H1 (cell line): ENCODE measurements around the gene CBX4. TPM values are rescaled to one million over a fixed set of nuclear protein-coding genes. Genes with fewer than 3 reads are reported as not detected.

Experiments
- CTCF ChIA-PET: fragments of 300-600 bp; sonication (Branson Sonifier 250); formaldehyde crosslinking; loops from one replicate; lab custom pipeline; 2021; ENCODE audit not compliant: partially characterized antibody; lab: Charles Lee
- POLR2A ChIA-PET: fragments of 300-600 bp; sonication (Branson Sonifier 250); formaldehyde crosslinking; loops from one replicate; lab custom pipeline; 2021; ENCODE audit warnings: inconsistent platforms; ENCODE audit not compliant: partially characterized antibody; lab: Charles Lee
- DNase-seq, 2 experiments: peaks; one replicate each; pipeline versions ENCODE4 v3.0.0 to v3.0.0-alpha.2; 2010 to 2022; ENCODE audit warnings: low spot score in 2 of 2, low read depth in 1 of 2, mixed read lengths in 1 of 2
- FAIRE-seq: peaks from 2 replicates; lab custom pipeline; 2011; peaks lifted over from hg19 to GRCh38; lab: Jason Lieb, UNC
- H2AFZ ChIP-seq: 2 replicates; pipeline ENCODE4 v1.8.1; 2012; ENCODE audit warnings: low read length, inconsistent platforms
- H2AK5ac ChIP-seq: 2 replicates; pipeline ENCODE4 v1.6.1; 2013; ENCODE audit warnings: low read depth, low read length
- H2BK120ac ChIP-seq: replicated peaks from 2 replicates; pipeline ENCODE3; 2013; ENCODE audit warnings: low read depth, low read length, inconsistent platforms
- H2BK12ac ChIP-seq: 2 replicates; pipeline ENCODE4 v1.6.1; 2013; ENCODE audit warnings: low read depth, low read length
- H2BK15ac ChIP-seq: 2 replicates; pipeline ENCODE4 v1.6.1; 2013; ENCODE audit warnings: low read length
- H2BK20ac ChIP-seq: 2 replicates; pipeline ENCODE4 v1.6.1; 2013; ENCODE audit warnings: low read length
- H2BK5ac ChIP-seq: 2 replicates; pipeline ENCODE4 v1.6.1; 2013; ENCODE audit warnings: low read depth, low read length
- H3K14ac ChIP-seq: 2 replicates; pipeline ENCODE4 v1.6.1; 2013; ENCODE audit warnings: inconsistent platforms; ENCODE audit not compliant: insufficient read length
- H3K18ac ChIP-seq: 2 replicates; pipeline ENCODE4 v1.6.1; 2013; ENCODE audit warnings: low read length; ENCODE audit errors: extremely low read depth
- H3K23ac ChIP-seq: 2 replicates; pipeline ENCODE4 v1.6.1; 2013; ENCODE audit warnings: inconsistent platforms; ENCODE audit not compliant: insufficient read length
- H3K23me2 ChIP-seq: 2 replicates; pipeline ENCODE4 v1.6.1; 2013; ENCODE audit warnings: low read depth, low read length
- H3K27ac ChIP-seq: 2 replicates; pipeline ENCODE4 v1.6.1; 2011; ENCODE audit warnings: low read depth, low read length, inconsistent platforms
- H3K27me3 ChIP-seq, 4 experiments: replicated peaks in 1 of 4; 1 replicate in 1 of 4; 2 replicates in 3 of 4; pipeline versions ENCODE4 v1.6.1 to v1.8.1; 2011 to 2013; ENCODE audit warnings: low read length in 3 of 4, mild to moderate bottlenecking in 3 of 4, inconsistent platforms in 2 of 4, mixed read lengths in 2 of 4, moderate library complexity in 1 of 4; ENCODE audit not compliant: control insufficient read depth in 3 of 4, insufficient read depth in 3 of 4; ENCODE audit errors: extremely low read depth in 1 of 4
- H3K36me3 ChIP-seq, 4 experiments: 2 replicates each; pipeline versions ENCODE4 v1.6.1 to v1.8.1; 2011 to 2013; ENCODE audit warnings: mild to moderate bottlenecking in 4 of 4, low read length in 3 of 4, moderate library complexity in 2 of 4, control low read depth in 1 of 4, inconsistent platforms in 1 of 4; ENCODE audit not compliant: insufficient read depth in 4 of 4, control insufficient read depth in 2 of 4
- H3K4ac ChIP-seq: replicated peaks from 2 replicates; pipeline ENCODE3; 2013; ENCODE audit warnings: low read length, low read depth, mixed read lengths, inconsistent platforms; ENCODE audit not compliant: insufficient read length
- H3K4me1 ChIP-seq, 4 experiments: replicated peaks in 1 of 4; 1 replicate in 1 of 4; 2 replicates in 3 of 4; pipeline versions ENCODE4 v1.6.1 to v1.8.1; 2011 to 2013; ENCODE audit warnings: low read length in 3 of 4, inconsistent platforms in 2 of 4, mixed read lengths in 1 of 4; ENCODE audit not compliant: insufficient read depth in 4 of 4, control insufficient read depth in 3 of 4
- H3K4me2 ChIP-seq, 2 experiments: 2 replicates each; pipeline versions ENCODE4 v1.6.1 to v1.8.1; 2011 to 2013; ENCODE audit warnings: low read depth in 2 of 2, low read length in 2 of 2, control low read depth in 1 of 2, inconsistent platforms in 1 of 2, mild to moderate bottlenecking in 1 of 2; ENCODE audit not compliant: insufficient read depth in 1 of 2
- H3K4me3 ChIP-seq, 4 experiments: fragments of 200-600, 300-600 bp in 1 of 4; sonication (generic), shearing (Covaris generic), sonication (Bioruptor Twin) in 1 of 4; 2 replicates each; pipeline versions ENCODE4 v1.5.1 to v1.8.1; 2011 to 2016; ENCODE audit warnings: low read length in 4 of 4, low read depth in 3 of 4, control low read depth in 2 of 4, inconsistent platforms in 2 of 4, mild to moderate bottlenecking in 2 of 4, mixed read lengths in 1 of 4, moderate library complexity in 1 of 4; ENCODE audit not compliant: insufficient read depth in 2 of 4; ENCODE audit errors: extremely low read depth in 1 of 4
- H3K56ac ChIP-seq: replicated peaks from 2 replicates; pipeline ENCODE3; 2013; ENCODE audit warnings: low read depth, mild to moderate bottlenecking, mixed read lengths, low read length, inconsistent platforms; ENCODE audit not compliant: insufficient read length
- H3K79me1 ChIP-seq: 2 replicates; pipeline ENCODE4 v1.6.1; 2013; ENCODE audit warnings: low read depth, low read length, control low read depth
- H3K79me2 ChIP-seq, 2 experiments: 2 replicates each; pipeline versions ENCODE4 v1.6.1 to v1.8.1; 2012 to 2013; ENCODE audit warnings: low read length in 2 of 2, mild to moderate bottlenecking in 2 of 2, inconsistent platforms in 1 of 2; ENCODE audit not compliant: insufficient read depth in 2 of 2, control insufficient read depth in 1 of 2
- H3K9ac ChIP-seq, 4 experiments: replicated peaks in 1 of 4; 1 replicate in 1 of 4; 2 replicates in 3 of 4; pipeline versions ENCODE4 v1.6.1 to v1.8.1; 2011 to 2013; ENCODE audit warnings: low read depth in 3 of 4, low read length in 3 of 4, control low read depth in 2 of 4, mild to moderate bottlenecking in 2 of 4, moderate library complexity in 2 of 4, inconsistent platforms in 1 of 4; ENCODE audit errors: extremely low read depth in 1 of 4
- H3K9me3 ChIP-seq, 2 experiments: 2 replicates each; pipeline versions ENCODE4 v1.6.1 to v1.8.1; 2012 to 2013; ENCODE audit warnings: mild to moderate bottlenecking in 2 of 2, moderate library complexity in 2 of 2, control low read depth in 1 of 2, inconsistent platforms in 1 of 2, low read depth in 1 of 2, low read length in 1 of 2, mixed read lengths in 1 of 2; ENCODE audit not compliant: insufficient read depth in 2 of 2
- H4K20me1 ChIP-seq, 2 experiments: replicated peaks in 1 of 2; 2 replicates each; pipeline versions ENCODE3 to v1.8.1; 2011 to 2013; ENCODE audit warnings: inconsistent platforms in 2 of 2, low read length in 2 of 2, mild to moderate bottlenecking in 1 of 2; ENCODE audit not compliant: insufficient read depth in 2 of 2, control insufficient read depth in 1 of 2
- H4K5ac ChIP-seq: 2 replicates; pipeline ENCODE4 v1.6.1; 2013; ENCODE audit warnings: low read length, low read depth, mixed read lengths, inconsistent platforms; ENCODE audit not compliant: insufficient read length
- H4K8ac ChIP-seq: 2 replicates; pipeline ENCODE4 v1.8.0; 2013; ENCODE audit warnings: mild to moderate bottlenecking, moderate library complexity, low read length, inconsistent platforms; ENCODE audit not compliant: insufficient read depth; ENCODE audit errors: extremely low read depth
- H4K91ac ChIP-seq: replicated peaks from 2 replicates; pipeline ENCODE3; 2013; ENCODE audit warnings: low read length, mixed read lengths, inconsistent platforms; ENCODE audit not compliant: insufficient read length
- ATF2 ChIP-seq: IDR thresholded peaks from 2 replicates; pipeline ENCODE4 v1.6.1; 2012; ENCODE audit warnings: low read length, inconsistent platforms
- HDAC2 ChIP-seq, 2 experiments: fragments of 300-600 bp in 1 of 2; sonication (generic) in 1 of 2; IDR thresholded peaks; 2 replicates each; pipeline ENCODE4 v1.6.1; 2011 to 2012; ENCODE audit warnings: low read depth in 2 of 2, low read length in 2 of 2, mild to moderate bottlenecking in 2 of 2, moderate library complexity in 2 of 2, borderline replicate concordance in 1 of 2, inconsistent platforms in 1 of 2
- POU5F1 ChIP-seq: IDR thresholded peaks from 2 replicates; pipeline ENCODE4 v1.6.1; 2011; ENCODE audit warnings: low read depth, mild to moderate bottlenecking, low read length, moderate library complexity
- WGBS, 2 experiments: shearing (Covaris generic) in 1 of 2; methylation state at CpG; one replicate each; pipeline versions ENCODE4 v1.1.6 to v1.1.7; 2013 to 2015; ENCODE audit warnings: low lambda C conversion rate in 2 of 2, mixed read lengths in 2 of 2, inconsistent platforms in 1 of 2, low coverage in 1 of 2, missing lambda C conversion rate in 1 of 2; ENCODE audit not compliant: insufficient replicate concordance in 2 of 2, insufficient coverage in 1 of 2, insufficient read length in 1 of 2; ENCODE audit errors: extremely low coverage in 1 of 2, missing lambda C conversion rate in 1 of 2; 5-methylcytosine and 5-hydroxymethylcytosine counted together
- polyA plus RNA-seq, 7 experiments: library from polyadenylated mRNA; depleted of rRNA in 3 of 7; stranded (reverse) in 5 of 7; unstranded in 2 of 7; fragments of >200 nt in 5 of 7; fragments of 200-250 nt in 2 of 7; gene quantifications; 1 replicate in 5 of 7; 2 replicates in 1 of 7; 4 replicates in 1 of 7; pipeline versions ENCODE4 v1.2.1 to v1.2.3, GENCODE V29; 2011 to 2013; ENCODE audit warnings: missing spikeins in 2 of 7, mixed read lengths in 2 of 7
- total RNA-seq: library from RNA; stranded (reverse); fragmentation: NEBNext Ultra II Directional; extraction: Animal tissue kit (Norgen Biotek cat#: 25700); gene quantifications from 2 replicates; pipeline ENCODE4 v1.2.1, GENCODE V29; 2021

The CBX4 gene
- total and polyA plus RNA-seq, 2 of the 8 experiments (the other 6 are each of a cell fraction or from before 2014, with no cell fraction given), result 1.8 to 4.0 TPM

DNA sequence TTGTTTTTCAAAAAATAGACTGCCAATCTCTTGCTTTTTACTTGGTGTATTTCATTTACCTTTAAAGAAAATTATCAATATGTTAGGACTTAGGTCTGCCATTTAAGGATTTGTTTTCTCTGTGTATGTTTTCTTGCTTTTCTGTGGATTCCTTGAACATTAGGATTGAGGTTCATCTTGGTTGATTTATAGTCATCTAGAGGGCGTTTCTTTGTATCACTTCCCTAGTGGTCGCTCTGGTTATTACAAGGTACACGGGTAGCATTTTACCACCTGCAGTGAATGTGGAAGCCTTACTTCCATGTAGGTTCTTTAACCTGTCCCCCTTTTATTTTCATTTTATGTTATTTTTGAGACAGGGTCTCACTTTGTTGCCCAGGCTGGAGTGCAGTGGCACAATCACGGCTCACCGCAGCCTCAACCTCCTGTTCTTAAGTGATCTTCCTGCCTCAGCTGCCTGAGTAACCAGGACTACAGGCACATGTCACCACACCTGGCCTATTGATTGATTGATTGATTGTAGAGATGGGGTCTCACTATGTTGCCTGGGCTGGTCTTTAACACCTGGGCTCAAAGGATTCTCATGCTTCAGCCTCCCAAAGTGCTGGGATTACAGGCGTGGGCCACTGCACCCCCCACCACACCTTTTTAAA is 35.2 kb upstream of the CBX4 start:
- Histone ChIP-seq H2BK12ac (no peak overlapping the region), H2BK5ac (no peak overlapping the region), H3K4me2 (no peak overlapping the region), H4K91ac (no peak overlapping the region), H4K20me1 (no peaks in the 10 kb centered on the region), H3K23me2 (no peaks in the 10 kb centered on the region), H3K56ac (no peak overlapping the region), H3K4me3 (no peak overlapping the region), H3K79me2 (no peaks in the 10 kb centered on the region), H3K14ac (no peak overlapping the region), H3K23ac (no peak overlapping the region), H3K27me3 (no peaks in the 10 kb centered on the region), H2BK120ac (no peak overlapping the region), H2AK5ac (no peak overlapping the region), H2BK20ac (no peak overlapping the region), H3K18ac (no peak overlapping the region), H3K4me1 (no peaks in the 10 kb centered on the region; a peak in 3 of 7 replicates), H3K9me3 (no peaks in the 10 kb centered on the region), H4K8ac (no peak overlapping the region), H3K4ac (no peak overlapping the region), H3K27ac (no peak overlapping the region), H3K79me1 (no peaks in the 10 kb centered on the region), H3K9ac (no peak overlapping the region), H2BK15ac (no peak overlapping the region), H3K36me3 (no peaks in the 10 kb centered on the region), H4K5ac (no peak overlapping the region), H2AFZ (no peak overlapping the region)
- WGBS, 2 experiments, result 62% methylated on average over 6 of the region's 6 CpGs; no CpG with 5 or more reads in 1 of the 2 experiments
- DNase-seq (no peak), FAIRE-seq (peak; percentile 93)
- POLR2A ChIA-PET, result interaction anchor here (0.6 kb wide), 1 partner anchor 132 kb away, joined by 3 read pairs; no protein-coding TSS in a partner anchor
- CTCF ChIA-PET, result interaction anchor here (0.6 to 7.3 kb wide), 22 partner anchors 9 to 598 kb away, joined by 3 to 64 read pairs (median 4); no protein-coding TSS in a partner anchor
- TF ChIP-seq ATF2 (no peak), HDAC2 (IDR thresholded peaks at IDR 0.05; ENCODE audit: borderline replicate concordance in 1 of 2, low read depth in 2 of 2, low read length in 2 of 2) (no peak), POU5F1 (no peak)
